Sigmoid colon (tissue), 4 donors: ENCODE data around the gene HERPUD1.

Source experiments
- CTCF ChIP-seq, 4 experiments: fragments of 450-650 bp in 3 of 4; fragments of 200-600 bp in 1 of 4; IDR thresholded peaks; one replicate each; pipeline ENCODE4 v1.5.1; 2016 to 2019; ENCODE audit warnings: antibody characterized with exemption in 4 of 4, mild to moderate bottlenecking in 3 of 4, moderate library complexity in 2 of 4
- POLR2AphosphoS5 ChIP-seq, 4 donors: sonication (generic); formaldehyde crosslinking; IDR thresholded peaks; one replicate each; pipeline ENCODE4 v1.6.1; 2017; ENCODE audit warnings: antibody characterized with exemption in 4 of 4

- TF ChIP-seq CTCF (IDR thresholded peaks at IDR 0.05), result no peak
- no peak for TF ChIP-seq POLR2AphosphoS5 (IDR thresholded peaks at IDR 0.05)
These were observed 49.9 kb downstream of the HERPUD1 start for GRCh38 chr16:56981729-56982271.
